Measurements from ENCODE around the gene PAPOLB. TPM values are rescaled to one million over a fixed set of nuclear protein-coding genes. Genes with fewer than 3 reads are reported as not detected.

The PAPOLB gene
- total and polyA plus RNA-seq, 2 donors, result 0.04 to 2.2 TPM

DNA sequence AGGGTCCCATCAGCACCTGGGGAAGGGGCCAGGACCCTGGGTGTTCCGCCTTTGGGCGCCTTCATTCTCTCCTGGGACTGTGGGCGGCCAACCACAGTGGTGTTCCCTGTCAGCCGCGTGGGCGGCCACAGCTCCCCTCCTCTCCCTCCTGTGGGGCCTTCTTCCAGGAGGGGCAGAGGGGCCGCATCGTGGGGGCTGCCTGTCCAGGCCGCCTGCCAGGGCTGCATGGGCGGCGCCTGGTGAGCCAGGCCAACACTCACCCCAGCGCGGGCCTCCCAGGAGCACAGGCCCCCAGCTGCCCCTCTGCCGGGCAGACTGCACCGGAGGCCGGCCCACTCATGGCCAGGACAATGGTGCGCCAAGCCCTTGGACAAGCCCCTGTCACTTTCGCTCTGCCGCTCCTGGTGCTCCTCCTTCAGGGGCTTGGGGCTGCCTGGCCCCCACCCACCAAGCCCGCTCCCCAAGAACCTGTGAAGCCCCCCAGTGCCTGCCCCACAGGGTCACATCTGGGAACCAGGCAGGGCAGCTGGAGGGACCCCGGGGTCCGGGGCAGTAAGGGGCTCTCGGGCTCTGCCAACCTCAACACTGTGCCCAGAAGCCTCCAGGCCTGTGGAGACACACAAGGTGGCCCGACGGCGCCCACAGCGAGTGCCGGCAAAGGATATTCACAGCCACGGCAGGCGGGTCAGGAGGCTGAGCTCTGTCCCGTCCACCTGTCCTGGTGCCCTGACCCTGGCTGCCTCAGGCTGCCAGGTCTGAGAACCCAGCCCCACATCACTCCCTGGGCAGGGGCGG is 43.6 kb downstream of the PAPOLB start:
- WGBS, result 70% methylated on average over 32 of the region's 32 CpGs
- no peak overlapping the region for H3K4me3 ChIP-seq (ENCODE audit: low read depth, low read length)
- H3K36me3 ChIP-seq (ENCODE audit: insufficient read depth), result no peaks in the 10 kb centered on the region
- no peaks in the 10 kb centered on the region for H3K4me1 ChIP-seq (ENCODE audit: insufficient read depth)
- DNase-seq (ENCODE audit: extremely low spot score), result no peak
- H3K27ac ChIP-seq (ENCODE audit: low read depth), result no peak overlapping the region

DNA sequence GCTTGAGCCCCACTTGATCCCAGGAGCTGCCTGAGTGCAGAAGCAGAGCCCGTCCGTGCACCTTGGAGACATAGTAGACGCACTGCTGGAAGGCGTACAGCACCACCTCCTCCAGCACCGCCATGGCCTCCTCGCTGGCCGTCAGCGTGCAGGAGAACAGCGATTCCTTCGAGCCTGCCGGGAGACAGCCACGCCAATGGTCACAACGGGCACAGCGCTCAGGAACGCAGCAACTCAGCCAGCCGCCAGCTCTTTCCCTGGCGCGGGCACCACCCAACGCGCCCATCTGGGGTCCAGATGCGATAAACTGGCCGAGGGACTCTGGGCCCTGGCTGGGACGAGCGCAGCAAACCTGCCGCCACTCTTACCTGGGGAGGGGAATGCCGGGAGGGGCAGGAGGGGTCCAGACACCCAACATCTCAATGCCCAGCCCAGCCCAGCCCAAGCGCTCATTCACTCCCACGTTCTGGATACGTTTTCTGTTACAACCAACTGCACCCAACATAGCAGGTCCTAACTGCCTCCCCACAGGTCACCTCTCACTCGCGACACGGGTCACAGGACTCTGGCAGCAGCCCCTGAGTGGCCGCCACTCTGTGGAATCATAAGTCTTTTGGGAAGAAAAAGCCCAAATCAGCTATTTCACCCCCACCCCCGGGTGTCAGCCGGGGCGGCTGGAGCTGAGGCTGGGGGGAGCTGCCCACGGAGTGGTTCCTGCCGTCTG is 44.5 kb downstream of the PAPOLB start:
- 91% methylated on average over 38 of the region's 38 CpGs for WGBS
- no peaks in the 10 kb centered on the region for H3K4me1 ChIP-seq (ENCODE audit: insufficient read depth)
- H3K36me3 ChIP-seq (ENCODE audit: insufficient read depth), result no peaks in the 10 kb centered on the region
- no peak overlapping the region for H3K27ac ChIP-seq (ENCODE audit: low read depth)
- no peak for DNase-seq (ENCODE audit: extremely low spot score)
- H3K4me3 ChIP-seq (ENCODE audit: low read depth, low read length), result no peak overlapping the region

DNA sequence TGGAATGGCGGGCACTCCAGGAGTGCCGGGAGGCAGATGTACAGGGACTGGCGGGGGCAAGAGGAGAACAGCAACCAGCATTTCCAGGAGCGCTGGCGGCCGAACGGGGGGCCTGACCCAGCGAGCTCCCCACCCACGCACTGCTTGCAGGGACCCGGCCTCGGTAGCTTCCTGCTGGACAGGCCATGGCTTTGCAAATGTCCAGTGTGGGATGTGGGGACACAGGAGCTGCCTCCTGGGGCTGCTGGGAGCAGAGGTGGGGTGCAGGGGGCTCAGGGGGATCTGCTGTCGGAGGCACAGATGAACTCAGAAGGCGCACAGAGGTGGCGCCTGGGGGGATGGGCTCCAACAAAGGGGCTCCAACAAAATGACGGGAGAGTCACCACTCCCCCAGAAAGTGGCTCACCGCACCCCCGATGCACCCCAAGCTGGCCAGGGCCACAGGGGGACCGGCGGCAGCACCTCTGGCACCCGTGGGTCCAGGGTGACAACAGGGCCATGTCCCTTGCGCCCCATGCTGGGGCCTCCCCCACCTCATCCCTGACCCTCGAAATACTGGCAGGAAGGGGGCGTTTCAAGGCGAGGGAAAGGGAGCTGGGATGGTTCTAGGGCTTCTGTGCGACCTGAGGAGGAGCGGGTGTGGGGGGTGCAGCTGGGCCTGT is 45.3 kb downstream of the PAPOLB start:
- Histone ChIP-seq H3K4me3 (ENCODE audit: low read depth, low read length) (no peak overlapping the region), H3K27ac (ENCODE audit: low read depth) (no peak overlapping the region), H3K4me1 (ENCODE audit: insufficient read depth) (no peaks in the 10 kb centered on the region), H3K36me3 (ENCODE audit: insufficient read depth) (no peaks in the 10 kb centered on the region)
- 94% methylated on average over 26 of the region's 26 CpGs for WGBS
- DNase-seq (ENCODE audit: extremely low spot score), result no peak

DNA sequence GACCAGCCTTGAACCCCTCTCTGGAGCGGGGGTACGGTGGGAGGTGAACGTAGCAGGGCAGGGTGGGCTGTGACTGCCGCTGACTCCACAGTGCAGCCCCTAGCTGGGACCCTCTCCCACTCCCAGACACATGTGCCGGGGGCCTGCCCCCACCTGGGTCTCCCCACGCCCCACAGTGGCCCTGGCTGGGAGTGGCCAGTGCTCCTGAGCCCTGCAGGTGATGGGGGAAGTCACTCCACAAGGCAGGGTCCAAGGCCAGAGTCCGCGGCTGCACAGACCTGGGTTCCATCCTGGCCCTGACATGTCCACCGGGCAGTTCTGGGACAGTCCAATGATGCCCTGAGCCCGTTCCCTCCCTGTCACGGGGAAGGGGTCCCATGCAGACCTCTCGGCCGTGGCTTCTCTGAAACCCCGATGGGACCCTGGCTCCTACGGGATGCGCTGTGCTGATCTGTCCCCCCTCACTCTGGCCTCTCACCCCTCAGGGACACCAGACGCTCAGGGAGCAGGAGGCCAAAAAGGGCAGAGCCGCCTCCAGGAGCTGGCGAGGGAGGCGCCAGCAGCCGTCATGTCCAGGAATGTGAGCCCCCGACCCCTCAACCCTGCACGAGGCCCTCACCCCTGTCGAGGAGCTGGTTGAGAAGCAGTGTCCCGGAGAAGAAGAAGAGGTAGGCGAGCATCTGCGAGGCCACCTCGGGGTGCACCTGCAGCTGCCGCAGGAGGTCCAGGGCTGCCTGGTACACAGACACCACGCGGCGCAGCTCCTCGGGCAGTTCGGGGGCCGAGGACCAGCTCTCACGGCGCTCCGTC is 46.0 kb downstream of the PAPOLB start:
- H3K4me1 ChIP-seq (ENCODE audit: insufficient read depth), result no peaks in the 10 kb centered on the region
- no peak for DNase-seq (ENCODE audit: extremely low spot score)
- H3K36me3 ChIP-seq (ENCODE audit: insufficient read depth), result no peaks in the 10 kb centered on the region
- WGBS, result 93% methylated on average over 38 of the region's 38 CpGs
- H3K4me3 ChIP-seq (ENCODE audit: low read depth, low read length), result no peak overlapping the region
- no peak overlapping the region for H3K27ac ChIP-seq (ENCODE audit: low read depth)

DNA sequence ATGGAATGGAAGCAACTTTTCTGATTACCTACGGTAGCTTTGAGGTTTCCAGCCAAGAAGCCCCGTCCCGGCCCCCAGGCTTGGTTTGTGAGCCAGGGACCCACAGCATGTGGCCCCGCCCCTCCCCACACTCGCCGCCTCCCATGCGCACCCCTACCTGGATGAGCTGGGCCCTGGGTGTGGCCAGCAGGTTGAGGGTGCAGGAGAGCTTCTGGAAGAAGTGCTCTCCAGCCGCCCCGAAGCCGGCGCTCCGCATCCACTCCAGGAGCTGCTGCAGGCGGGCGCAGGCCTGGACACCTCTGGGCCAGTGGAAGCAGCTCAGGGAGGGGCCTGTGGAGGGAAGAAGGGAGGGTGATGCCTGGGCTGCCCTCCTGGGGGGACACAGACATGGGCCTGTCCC is 46.7 kb downstream of the PAPOLB start:
- 97% methylated on average over 14 of the region's 14 CpGs for WGBS
- Histone ChIP-seq H3K4me1 (ENCODE audit: insufficient read depth) (no peaks in the 10 kb centered on the region), H3K36me3 (ENCODE audit: insufficient read depth) (no peaks in the 10 kb centered on the region), H3K27ac (ENCODE audit: low read depth) (no peak overlapping the region), H3K4me3 (ENCODE audit: low read depth, low read length) (no peak overlapping the region)
- DNase-seq (ENCODE audit: extremely low spot score), result no peak

DNA sequence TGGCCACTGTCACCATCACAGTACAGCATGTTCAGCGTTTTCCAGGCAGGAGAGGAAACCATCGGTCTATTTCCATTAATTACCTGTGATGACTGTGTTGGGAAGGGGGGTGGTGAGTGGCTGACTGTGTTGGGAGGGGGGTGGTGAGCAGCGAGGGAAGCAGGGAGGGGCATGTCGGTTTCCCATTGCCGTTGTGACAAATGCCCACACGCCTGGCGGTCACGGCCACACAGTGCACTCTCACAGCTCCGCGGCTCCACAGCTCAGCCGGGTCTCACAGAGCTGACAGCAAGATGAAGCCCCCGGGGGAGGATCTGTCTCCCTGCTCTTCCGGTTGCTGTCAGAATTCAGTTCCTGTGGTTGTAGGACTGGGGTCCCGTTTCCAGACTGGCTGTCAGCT is 47.4 kb downstream of the PAPOLB start:
- Histone ChIP-seq H3K27ac (ENCODE audit: low read depth) (no peak overlapping the region), H3K36me3 (ENCODE audit: insufficient read depth) (no peaks in the 10 kb centered on the region), H3K4me3 (ENCODE audit: low read depth, low read length) (no peak overlapping the region), H3K4me1 (ENCODE audit: insufficient read depth) (no peaks in the 10 kb centered on the region)
- WGBS, result 82% methylated on average over 14 of the region's 14 CpGs
- no peak for DNase-seq (ENCODE audit: extremely low spot score)

DNA sequence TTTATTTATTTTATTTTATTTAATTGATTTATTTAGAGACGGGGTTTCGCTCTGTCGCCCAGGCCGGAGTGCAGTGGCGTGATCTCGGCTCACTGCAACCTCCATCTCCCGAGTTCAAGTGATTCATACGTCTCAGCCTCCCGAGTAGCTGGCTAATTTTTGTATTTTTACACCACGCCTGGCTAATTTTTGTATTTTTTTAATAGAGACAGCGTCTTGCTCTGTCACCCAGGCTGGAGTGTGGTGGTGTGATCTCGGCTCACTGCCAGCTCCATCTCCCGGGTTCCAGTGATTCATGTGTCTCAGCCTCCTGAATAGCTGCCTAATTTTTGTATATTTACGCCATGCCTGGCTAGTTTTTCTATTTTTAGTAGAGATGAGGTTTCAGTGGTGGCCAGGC is 52.2 kb downstream of the PAPOLB start:
- WGBS, result 90% methylated on average over 14 of the region's 14 CpGs
- Histone ChIP-seq H3K4me3 (ENCODE audit: low read depth, low read length) (no peak overlapping the region), H3K36me3 (ENCODE audit: insufficient read depth) (no peaks in the 10 kb centered on the region), H3K4me1 (ENCODE audit: insufficient read depth) (no peaks in the 10 kb centered on the region), H3K27ac (ENCODE audit: low read depth) (no peak overlapping the region)
- DNase-seq (ENCODE audit: extremely low spot score), result no peak

DNA sequence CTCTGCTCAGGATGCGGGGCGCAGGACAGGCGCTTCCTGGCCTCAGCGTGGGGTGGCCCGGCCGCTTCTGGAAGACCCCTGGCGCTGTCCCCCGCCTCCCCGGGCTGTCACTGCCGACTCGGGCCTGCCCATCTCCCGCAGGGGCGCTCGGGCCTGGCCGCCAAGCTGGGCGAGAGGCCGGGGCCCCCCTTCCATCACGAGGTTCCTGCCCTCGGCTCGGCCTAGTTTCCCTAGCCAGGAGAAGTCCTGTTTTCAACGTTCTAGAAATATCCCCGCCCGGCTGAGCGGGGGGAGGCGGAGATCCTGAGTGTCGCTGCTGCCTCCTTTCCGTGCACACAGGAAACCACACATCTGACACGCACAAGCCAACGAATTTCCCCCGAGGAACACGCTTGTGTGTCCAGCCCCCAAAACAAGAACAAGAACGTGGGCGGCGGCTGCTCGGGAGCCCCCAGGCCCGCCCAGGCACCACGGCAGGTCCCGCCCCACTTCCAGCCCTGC is 52.7 kb downstream of the PAPOLB start:
- WGBS, result 83% methylated on average over 38 of the region's 38 CpGs
- Histone ChIP-seq H3K4me3 (ENCODE audit: low read depth, low read length) (no peak overlapping the region), H3K4me1 (ENCODE audit: insufficient read depth) (no peaks in the 10 kb centered on the region), H3K36me3 (ENCODE audit: insufficient read depth) (no peaks in the 10 kb centered on the region), H3K27ac (ENCODE audit: low read depth) (no peak overlapping the region)
- no peak for DNase-seq (ENCODE audit: extremely low spot score)

DNA sequence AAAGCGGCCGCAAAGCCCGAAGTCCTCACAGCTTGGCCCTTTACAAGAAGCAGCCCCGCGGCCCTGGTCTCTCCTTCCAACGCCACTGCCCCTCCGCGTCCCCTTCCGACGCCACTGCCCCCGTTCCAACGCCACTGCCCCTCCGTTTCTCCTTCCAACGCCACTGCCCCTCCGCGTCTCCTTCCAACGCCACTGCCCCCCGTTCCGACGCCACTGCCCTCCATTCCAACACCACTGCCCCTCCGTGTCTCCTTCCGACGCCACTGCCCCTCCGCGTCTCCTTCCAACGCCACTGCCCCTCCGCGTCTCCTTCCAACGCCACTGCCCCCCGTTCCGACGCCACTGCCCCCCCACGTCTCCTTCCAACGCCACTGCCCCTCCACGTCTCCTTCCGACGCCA is 53.3 kb downstream of the PAPOLB start:
- H3K4me1 ChIP-seq (ENCODE audit: insufficient read depth), result no peaks in the 10 kb centered on the region
- 82% methylated on average over 37 of the region's 37 CpGs for WGBS
- H3K27ac ChIP-seq (ENCODE audit: low read depth), result no peak overlapping the region
- no peaks in the 10 kb centered on the region for H3K36me3 ChIP-seq (ENCODE audit: insufficient read depth)
- H3K4me3 ChIP-seq (ENCODE audit: low read depth, low read length), result no peak overlapping the region
- DNase-seq (ENCODE audit: extremely low spot score), result no peak

DNA sequence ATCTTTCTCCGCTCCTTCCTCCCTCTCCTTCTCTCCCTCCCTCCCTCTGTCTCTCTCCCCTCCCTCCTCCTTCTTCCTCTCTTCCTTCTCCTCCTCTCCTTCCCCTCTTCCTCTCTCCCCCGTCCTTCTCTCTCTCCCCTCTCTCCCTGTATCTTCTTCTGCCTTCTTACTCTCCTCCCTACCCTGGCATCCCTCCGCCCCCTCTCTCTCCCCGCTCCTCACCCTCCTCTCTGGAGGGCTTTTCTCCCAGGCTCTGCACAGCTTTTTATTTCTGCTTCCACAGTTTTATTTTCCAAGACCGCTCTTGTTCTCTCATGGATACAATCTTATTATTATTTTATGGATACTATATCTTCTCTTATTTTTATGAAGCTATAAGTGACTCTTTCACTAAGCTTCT is 53.8 kb downstream of the PAPOLB start:
- DNase-seq (ENCODE audit: extremely low spot score), result peak; percentile 18
- H3K36me3 ChIP-seq (ENCODE audit: insufficient read depth), result no peaks in the 10 kb centered on the region
- H3K4me3 ChIP-seq (ENCODE audit: low read depth, low read length), result no peak overlapping the region
- no peaks in the 10 kb centered on the region for H3K4me1 ChIP-seq (ENCODE audit: insufficient read depth)
- H3K27ac ChIP-seq (ENCODE audit: low read depth), result no peak overlapping the region
- WGBS, result 38% methylated on average over 5 of the region's 5 CpGs

Small RNA genes within 50 kb of the gene (small RNA-seq; reads per million reads assigned to genes)
- not detected for gene RF00019

Other genes starting within 250 kb of the PAPOLB start
- 22.2 TPM for gene FOXK1, start 179.7 kb downstream of the PAPOLB start, total RNA-seq
- gene FOXK1, start 179.7 kb downstream of the PAPOLB start, polyA plus RNA-seq, result 8.1 TPM
- gene AP5Z1, start 86.4 kb downstream of the PAPOLB start, total RNA-seq, result 15.8 TPM
- gene AP5Z1, start 86.4 kb downstream of the PAPOLB start, polyA plus RNA-seq, result 29.3 TPM
- 4.9 TPM for gene RADIL, start 21.7 kb upstream of the PAPOLB start, total RNA-seq
- gene RADIL, start 21.7 kb upstream of the PAPOLB start, polyA plus RNA-seq, result 8.0 TPM
- 0.11 TPM for gene MMD2, start 97.2 kb upstream of the PAPOLB start, total RNA-seq
- gene MMD2, start 97.2 kb upstream of the PAPOLB start, polyA plus RNA-seq, result not detected
- gene RBAK, start 183.8 kb upstream of the PAPOLB start, total RNA-seq, result 24.5 TPM
- 5.4 TPM for gene RBAK, start 183.8 kb upstream of the PAPOLB start, polyA plus RNA-seq

All from urinary bladder (tissue), 4 donors.